H1 (cell line): ENCODE data around the gene STARD9. TPM values are rescaled to one million over a fixed set of nuclear protein-coding genes. Genes with fewer than 3 reads are reported as not detected.

Experiments
- CTCF ChIA-PET: fragments of 300-600 bp; sonication (Branson Sonifier 250); formaldehyde crosslinking; loops from one replicate; lab custom pipeline; 2021; ENCODE audit not compliant: partially characterized antibody; lab: Charles Lee
- POLR2A ChIA-PET: fragments of 300-600 bp; sonication (Branson Sonifier 250); formaldehyde crosslinking; loops from one replicate; lab custom pipeline; 2021; ENCODE audit warnings: inconsistent platforms; ENCODE audit not compliant: partially characterized antibody; lab: Charles Lee
- DNase-seq, 2 experiments: peaks; one replicate each; pipeline versions ENCODE4 v3.0.0 to v3.0.0-alpha.2; 2010 to 2022; ENCODE audit warnings: low spot score in 2 of 2, low read depth in 1 of 2, mixed read lengths in 1 of 2
- FAIRE-seq: peaks from 2 replicates; lab custom pipeline; 2011; peaks lifted over from hg19 to GRCh38; lab: Jason Lieb, UNC
- H2AFZ ChIP-seq: 2 replicates; pipeline ENCODE4 v1.8.1; 2012; ENCODE audit warnings: low read length, inconsistent platforms
- H2AK5ac ChIP-seq: 2 replicates; pipeline ENCODE4 v1.6.1; 2013; ENCODE audit warnings: low read depth, low read length
- H2BK120ac ChIP-seq: replicated peaks from 2 replicates; pipeline ENCODE3; 2013; ENCODE audit warnings: low read depth, low read length, inconsistent platforms
- H2BK12ac ChIP-seq: 2 replicates; pipeline ENCODE4 v1.6.1; 2013; ENCODE audit warnings: low read depth, low read length
- H2BK15ac ChIP-seq: 2 replicates; pipeline ENCODE4 v1.6.1; 2013; ENCODE audit warnings: low read length
- H2BK20ac ChIP-seq: 2 replicates; pipeline ENCODE4 v1.6.1; 2013; ENCODE audit warnings: low read length
- H2BK5ac ChIP-seq: 2 replicates; pipeline ENCODE4 v1.6.1; 2013; ENCODE audit warnings: low read depth, low read length
- H3K14ac ChIP-seq: 2 replicates; pipeline ENCODE4 v1.6.1; 2013; ENCODE audit warnings: inconsistent platforms; ENCODE audit not compliant: insufficient read length
- H3K18ac ChIP-seq: 2 replicates; pipeline ENCODE4 v1.6.1; 2013; ENCODE audit warnings: low read length; ENCODE audit errors: extremely low read depth
- H3K23ac ChIP-seq: 2 replicates; pipeline ENCODE4 v1.6.1; 2013; ENCODE audit warnings: inconsistent platforms; ENCODE audit not compliant: insufficient read length
- H3K23me2 ChIP-seq: 2 replicates; pipeline ENCODE4 v1.6.1; 2013; ENCODE audit warnings: low read depth, low read length
- H3K27ac ChIP-seq: 2 replicates; pipeline ENCODE4 v1.6.1; 2011; ENCODE audit warnings: low read depth, low read length, inconsistent platforms
- H3K27me3 ChIP-seq, 4 experiments: replicated peaks in 1 of 4; 1 replicate in 1 of 4; 2 replicates in 3 of 4; pipeline versions ENCODE4 v1.6.1 to v1.8.1; 2011 to 2013; ENCODE audit warnings: low read length in 3 of 4, mild to moderate bottlenecking in 3 of 4, inconsistent platforms in 2 of 4, mixed read lengths in 2 of 4, moderate library complexity in 1 of 4; ENCODE audit not compliant: control insufficient read depth in 3 of 4, insufficient read depth in 3 of 4; ENCODE audit errors: extremely low read depth in 1 of 4
- H3K36me3 ChIP-seq, 4 experiments: 2 replicates each; pipeline versions ENCODE4 v1.6.1 to v1.8.1; 2011 to 2013; ENCODE audit warnings: mild to moderate bottlenecking in 4 of 4, low read length in 3 of 4, moderate library complexity in 2 of 4, control low read depth in 1 of 4, inconsistent platforms in 1 of 4; ENCODE audit not compliant: insufficient read depth in 4 of 4, control insufficient read depth in 2 of 4
- H3K4ac ChIP-seq: replicated peaks from 2 replicates; pipeline ENCODE3; 2013; ENCODE audit warnings: low read length, low read depth, mixed read lengths, inconsistent platforms; ENCODE audit not compliant: insufficient read length
- H3K4me1 ChIP-seq, 4 experiments: replicated peaks in 1 of 4; 1 replicate in 1 of 4; 2 replicates in 3 of 4; pipeline versions ENCODE4 v1.6.1 to v1.8.1; 2011 to 2013; ENCODE audit warnings: low read length in 3 of 4, inconsistent platforms in 2 of 4, mixed read lengths in 1 of 4; ENCODE audit not compliant: insufficient read depth in 4 of 4, control insufficient read depth in 3 of 4
- H3K4me2 ChIP-seq, 2 experiments: 2 replicates each; pipeline versions ENCODE4 v1.6.1 to v1.8.1; 2011 to 2013; ENCODE audit warnings: low read depth in 2 of 2, low read length in 2 of 2, control low read depth in 1 of 2, inconsistent platforms in 1 of 2, mild to moderate bottlenecking in 1 of 2; ENCODE audit not compliant: insufficient read depth in 1 of 2
- H3K4me3 ChIP-seq, 4 experiments: fragments of 200-600, 300-600 bp in 1 of 4; sonication (generic), shearing (Covaris generic), sonication (Bioruptor Twin) in 1 of 4; 2 replicates each; pipeline versions ENCODE4 v1.5.1 to v1.8.1; 2011 to 2016; ENCODE audit warnings: low read length in 4 of 4, low read depth in 3 of 4, control low read depth in 2 of 4, inconsistent platforms in 2 of 4, mild to moderate bottlenecking in 2 of 4, mixed read lengths in 1 of 4, moderate library complexity in 1 of 4; ENCODE audit not compliant: insufficient read depth in 2 of 4; ENCODE audit errors: extremely low read depth in 1 of 4
- H3K56ac ChIP-seq: replicated peaks from 2 replicates; pipeline ENCODE3; 2013; ENCODE audit warnings: low read depth, mild to moderate bottlenecking, mixed read lengths, low read length, inconsistent platforms; ENCODE audit not compliant: insufficient read length
- H3K79me1 ChIP-seq: 2 replicates; pipeline ENCODE4 v1.6.1; 2013; ENCODE audit warnings: low read depth, low read length, control low read depth
- H3K79me2 ChIP-seq, 2 experiments: 2 replicates each; pipeline versions ENCODE4 v1.6.1 to v1.8.1; 2012 to 2013; ENCODE audit warnings: low read length in 2 of 2, mild to moderate bottlenecking in 2 of 2, inconsistent platforms in 1 of 2; ENCODE audit not compliant: insufficient read depth in 2 of 2, control insufficient read depth in 1 of 2
- H3K9ac ChIP-seq, 4 experiments: replicated peaks in 1 of 4; 1 replicate in 1 of 4; 2 replicates in 3 of 4; pipeline versions ENCODE4 v1.6.1 to v1.8.1; 2011 to 2013; ENCODE audit warnings: low read depth in 3 of 4, low read length in 3 of 4, control low read depth in 2 of 4, mild to moderate bottlenecking in 2 of 4, moderate library complexity in 2 of 4, inconsistent platforms in 1 of 4; ENCODE audit errors: extremely low read depth in 1 of 4
- H3K9me3 ChIP-seq, 2 experiments: 2 replicates each; pipeline versions ENCODE4 v1.6.1 to v1.8.1; 2012 to 2013; ENCODE audit warnings: mild to moderate bottlenecking in 2 of 2, moderate library complexity in 2 of 2, control low read depth in 1 of 2, inconsistent platforms in 1 of 2, low read depth in 1 of 2, low read length in 1 of 2, mixed read lengths in 1 of 2; ENCODE audit not compliant: insufficient read depth in 2 of 2
- H4K20me1 ChIP-seq, 2 experiments: replicated peaks in 1 of 2; 2 replicates each; pipeline versions ENCODE3 to v1.8.1; 2011 to 2013; ENCODE audit warnings: inconsistent platforms in 2 of 2, low read length in 2 of 2, mild to moderate bottlenecking in 1 of 2; ENCODE audit not compliant: insufficient read depth in 2 of 2, control insufficient read depth in 1 of 2
- H4K5ac ChIP-seq: 2 replicates; pipeline ENCODE4 v1.6.1; 2013; ENCODE audit warnings: low read length, low read depth, mixed read lengths, inconsistent platforms; ENCODE audit not compliant: insufficient read length
- H4K8ac ChIP-seq: 2 replicates; pipeline ENCODE4 v1.8.0; 2013; ENCODE audit warnings: mild to moderate bottlenecking, moderate library complexity, low read length, inconsistent platforms; ENCODE audit not compliant: insufficient read depth; ENCODE audit errors: extremely low read depth
- H4K91ac ChIP-seq: replicated peaks from 2 replicates; pipeline ENCODE3; 2013; ENCODE audit warnings: low read length, mixed read lengths, inconsistent platforms; ENCODE audit not compliant: insufficient read length
- BACH1 ChIP-seq: IDR thresholded peaks from 2 replicates; pipeline ENCODE4 v1.6.1; 2012; ENCODE audit warnings: low read length, improper control_type of control experiment
- CEBPB ChIP-seq: IDR thresholded peaks from 2 replicates; pipeline ENCODE4 v1.6.1; 2012; ENCODE audit warnings: low read depth, low read length
- HDAC6 ChIP-seq: IDR thresholded peaks from one replicate; pipeline ENCODE4 v1.7.1; 2012; ENCODE audit warnings: low read depth, mild to moderate bottlenecking, inconsistent platforms, low read length, moderate library complexity
- KDM4A ChIP-seq: IDR thresholded peaks from one replicate; pipeline ENCODE4 v1.7.1; 2012; ENCODE audit warnings: low read depth, mild to moderate bottlenecking, moderate library complexity, low read length, inconsistent platforms; ENCODE audit not compliant: severe bottlenecking
- RBBP5 ChIP-seq: IDR thresholded peaks from 2 replicates; pipeline ENCODE4 v1.7.1; 2012; ENCODE audit warnings: low read depth, mild to moderate bottlenecking, inconsistent platforms, low read length, moderate library complexity, borderline replicate concordance
- RXRA ChIP-seq: IDR thresholded peaks from 2 replicates; pipeline ENCODE4 v1.6.1; 2011; ENCODE audit warnings: low read depth, mild to moderate bottlenecking, low read length, moderate library complexity; ENCODE audit not compliant: insufficient read depth
- SUZ12 ChIP-seq: fragments of 200-600 bp; sonication (generic); IDR thresholded peaks from 2 replicates; pipeline ENCODE4 v1.6.1; 2012; ENCODE audit warnings: mild to moderate bottlenecking, inconsistent platforms, low read length, moderate library complexity, mixed read lengths
- TCF12 ChIP-seq: IDR thresholded peaks from 2 replicates; pipeline ENCODE4 v1.6.1; 2011; ENCODE audit warnings: low read depth, mild to moderate bottlenecking, low read length
- YY1 ChIP-seq: IDR thresholded peaks from 2 replicates; pipeline ENCODE4 v1.6.1; 2011; ENCODE audit warnings: low read depth, mild to moderate bottlenecking, low read length
- WGBS, 2 experiments: shearing (Covaris generic) in 1 of 2; methylation state at CpG; one replicate each; pipeline versions ENCODE4 v1.1.6 to v1.1.7; 2013 to 2015; ENCODE audit warnings: low lambda C conversion rate in 2 of 2, mixed read lengths in 2 of 2, inconsistent platforms in 1 of 2, low coverage in 1 of 2, missing lambda C conversion rate in 1 of 2; ENCODE audit not compliant: insufficient replicate concordance in 2 of 2, insufficient coverage in 1 of 2, insufficient read length in 1 of 2; ENCODE audit errors: extremely low coverage in 1 of 2, missing lambda C conversion rate in 1 of 2; 5-methylcytosine and 5-hydroxymethylcytosine counted together
- polyA plus RNA-seq, 7 experiments: library from polyadenylated mRNA; depleted of rRNA in 3 of 7; stranded (reverse) in 5 of 7; unstranded in 2 of 7; fragments of >200 nt in 5 of 7; fragments of 200-250 nt in 2 of 7; gene quantifications; 1 replicate in 5 of 7; 2 replicates in 1 of 7; 4 replicates in 1 of 7; pipeline versions ENCODE4 v1.2.1 to v1.2.3, GENCODE V29; 2011 to 2013; ENCODE audit warnings: missing spikeins in 2 of 7, mixed read lengths in 2 of 7
- total RNA-seq: library from RNA; stranded (reverse); fragmentation: NEBNext Ultra II Directional; extraction: Animal tissue kit (Norgen Biotek cat#: 25700); gene quantifications from 2 replicates; pipeline ENCODE4 v1.2.1, GENCODE V29; 2021
- TF ChIP-seq, protein P1 (sequence below), 3 experiments: IDR thresholded peaks; 1 replicate in 2 of 3; 2 replicates in 1 of 3; pipeline versions ENCODE4 v1.5.1 to v1.6.1; 2011; ENCODE audit warnings: low read length in 3 of 3, mild to moderate bottlenecking in 3 of 3, inconsistent platforms in 2 of 3, low read depth in 1 of 3, moderate library complexity in 1 of 3; ENCODE audit not compliant: insufficient read depth in 1 of 3; ENCODE audit errors: control extremely low read depth in 1 of 3

Gene STARD9
- total and polyA plus RNA-seq, 2 of the 8 experiments (the other 6 are each of a cell fraction or from before 2014, with no cell fraction given) = 2.8 to 7.0 TPM

DNA sequence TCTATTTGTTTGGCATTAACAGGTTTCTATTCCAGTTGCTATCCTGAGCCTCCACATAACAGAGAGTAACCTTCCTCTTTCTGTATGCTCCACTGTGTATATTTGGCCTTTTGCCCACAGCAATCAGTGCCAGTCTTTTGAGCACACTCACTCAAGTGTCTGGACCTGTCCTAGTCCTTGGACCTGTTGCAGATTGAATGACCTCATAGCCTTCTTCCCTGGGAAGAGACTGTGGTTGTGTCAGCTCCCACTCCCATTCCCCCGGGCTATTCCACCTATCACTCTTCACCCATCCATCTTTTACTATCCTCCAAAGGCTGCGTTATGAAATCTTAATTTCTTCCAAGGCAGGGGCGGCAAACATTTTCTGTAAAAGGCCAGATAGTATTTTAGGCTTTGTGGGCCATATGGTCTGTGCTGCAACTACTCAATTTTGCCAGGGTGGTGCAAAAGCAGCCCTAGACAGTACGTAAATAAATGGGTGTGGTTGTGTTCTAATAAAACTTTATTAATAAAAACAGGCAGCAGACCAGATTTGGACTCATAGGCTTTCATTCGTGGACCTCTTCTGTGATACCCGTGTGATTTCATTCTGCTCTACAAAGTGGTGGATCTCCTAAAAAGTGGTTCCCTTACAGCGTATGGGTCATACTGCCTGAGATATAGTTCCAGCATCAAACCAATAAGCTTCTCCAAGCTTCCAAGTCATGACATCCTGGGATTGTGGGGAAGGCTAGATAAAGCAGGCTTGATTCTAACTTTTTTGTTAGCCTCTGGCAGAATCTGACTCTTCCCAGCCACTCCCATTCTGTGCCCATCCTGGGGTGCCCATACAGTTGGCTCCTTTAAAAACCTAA lies 104.1 kb downstream of the STARD9 start:
- H2BK5ac ChIP-seq = no peak overlapping the region
- no peaks in the 10 kb centered on the region for H3K23me2 ChIP-seq
- H2AK5ac ChIP-seq = no peak overlapping the region
- H3K4ac ChIP-seq = no peak overlapping the region
- no peak overlapping the region for H2AFZ ChIP-seq
- H2BK20ac ChIP-seq = no peak overlapping the region
- peaks cover 2 to 24% (median 10%) of the 10 kb centered on the region in 4 experiments; a peak in 5 of 8 replicates for H3K36me3 ChIP-seq
- POLR2A ChIA-PET = no interaction called here
- no peak overlapping the region for H2BK15ac ChIP-seq
- H4K5ac ChIP-seq = no peak overlapping the region
- no peaks in the 10 kb centered on the region for H3K79me2 ChIP-seq
- H3K27ac ChIP-seq = no peak overlapping the region
- H3K18ac ChIP-seq = no peak overlapping the region
- no peak overlapping the region for H3K56ac ChIP-seq
- FAIRE-seq = no peak
- H3K4me2 ChIP-seq = no peak overlapping the region
- CTCF ChIA-PET = interaction anchor here (1.2 to 1.3 kb wide), 2 partner anchors 11 to 595 kb away, joined by 3 read pairs; no protein-coding TSS in a partner anchor
- no peaks in the 10 kb centered on the region for H3K27me3 ChIP-seq
- H2BK12ac ChIP-seq = no peak overlapping the region
- no peak overlapping the region for H3K4me3 ChIP-seq
- H4K8ac ChIP-seq = no peak overlapping the region
- H3K14ac ChIP-seq = no peak overlapping the region
- H2BK120ac ChIP-seq = no peak overlapping the region
- H3K9me3 ChIP-seq = no peaks in the 10 kb centered on the region
- no peaks in the 10 kb centered on the region; the same call in 1 of the 2 replicates for H3K79me1 ChIP-seq
- no peak overlapping the region for H4K91ac ChIP-seq
- peaks cover 0 to 2% of the 10 kb centered on the region in 2 experiments for H4K20me1 ChIP-seq
- H3K23ac ChIP-seq = no peak overlapping the region
- DNase-seq = no peak
- H3K4me1 ChIP-seq = no peaks in the 10 kb centered on the region
- WGBS, 2 experiments = 93% methylated on average over 7 of the region's 7 CpGs; no CpG with 5 or more reads in 1 of the 2 experiments
- H3K9ac ChIP-seq = no peak overlapping the region
- TF ChIP-seq HDAC6 = no peak
- TF ChIP-seq RBBP5 = no peak
- TF ChIP-seq SUZ12 = no peak
- no peak for TF ChIP-seq CEBPB
- no peak for TF ChIP-seq KDM4A
- no peak for TF ChIP-seq YY1
- TF ChIP-seq TCF12 = no peak
- TF ChIP-seq RXRA = no peak
- TF ChIP-seq, protein P1, sequence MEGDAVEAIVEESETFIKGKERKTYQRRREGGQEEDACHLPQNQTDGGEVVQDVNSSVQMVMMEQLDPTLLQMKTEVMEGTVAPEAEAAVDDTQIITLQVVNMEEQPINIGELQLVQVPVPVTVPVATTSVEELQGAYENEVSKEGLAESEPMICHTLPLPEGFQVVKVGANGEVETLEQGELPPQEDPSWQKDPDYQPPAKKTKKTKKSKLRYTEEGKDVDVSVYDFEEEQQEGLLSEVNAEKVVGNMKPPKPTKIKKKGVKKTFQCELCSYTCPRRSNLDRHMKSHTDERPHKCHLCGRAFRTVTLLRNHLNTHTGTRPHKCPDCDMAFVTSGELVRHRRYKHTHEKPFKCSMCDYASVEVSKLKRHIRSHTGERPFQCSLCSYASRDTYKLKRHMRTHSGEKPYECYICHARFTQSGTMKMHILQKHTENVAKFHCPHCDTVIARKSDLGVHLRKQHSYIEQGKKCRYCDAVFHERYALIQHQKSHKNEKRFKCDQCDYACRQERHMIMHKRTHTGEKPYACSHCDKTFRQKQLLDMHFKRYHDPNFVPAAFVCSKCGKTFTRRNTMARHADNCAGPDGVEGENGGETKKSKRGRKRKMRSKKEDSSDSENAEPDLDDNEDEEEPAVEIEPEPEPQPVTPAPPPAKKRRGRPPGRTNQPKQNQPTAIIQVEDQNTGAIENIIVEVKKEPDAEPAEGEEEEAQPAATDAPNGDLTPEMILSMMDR (IDR thresholded peaks at IDR 0.05; ENCODE audit: control extremely low read depth in 1 of 3, insufficient read depth in 1 of 3, low read depth in 1 of 3, low read length in 3 of 3) = no peak
- no peak for TF ChIP-seq BACH1
